VCaP (cell line): ENCODE measurements around the gene NIPBL.
"Not testable (repeated sequence)": the region's sequence is repeated elsewhere in the genome, so short reads cannot be mapped to it uniquely, and the experiment has no call there.

ENCODE experiments used
- H3K27ac ChIP-seq: fragments of 450-650 bp; 2 replicates; pipeline ENCODE4 v1.5.1; 2017
- TF ChIP-seq, protein P1 (sequence below): fragments of 450-650 bp; conservative IDR thresholded peaks from 2 replicates; pipeline ENCODE4 v1.5.1; 2017; ENCODE audit warnings: mild to moderate bottlenecking, moderate library complexity

Gene NIPBL

GRCh38 chr5:36900283-36900682 is 23.7 kb downstream of the NIPBL start:
- TF ChIP-seq, protein P1, sequence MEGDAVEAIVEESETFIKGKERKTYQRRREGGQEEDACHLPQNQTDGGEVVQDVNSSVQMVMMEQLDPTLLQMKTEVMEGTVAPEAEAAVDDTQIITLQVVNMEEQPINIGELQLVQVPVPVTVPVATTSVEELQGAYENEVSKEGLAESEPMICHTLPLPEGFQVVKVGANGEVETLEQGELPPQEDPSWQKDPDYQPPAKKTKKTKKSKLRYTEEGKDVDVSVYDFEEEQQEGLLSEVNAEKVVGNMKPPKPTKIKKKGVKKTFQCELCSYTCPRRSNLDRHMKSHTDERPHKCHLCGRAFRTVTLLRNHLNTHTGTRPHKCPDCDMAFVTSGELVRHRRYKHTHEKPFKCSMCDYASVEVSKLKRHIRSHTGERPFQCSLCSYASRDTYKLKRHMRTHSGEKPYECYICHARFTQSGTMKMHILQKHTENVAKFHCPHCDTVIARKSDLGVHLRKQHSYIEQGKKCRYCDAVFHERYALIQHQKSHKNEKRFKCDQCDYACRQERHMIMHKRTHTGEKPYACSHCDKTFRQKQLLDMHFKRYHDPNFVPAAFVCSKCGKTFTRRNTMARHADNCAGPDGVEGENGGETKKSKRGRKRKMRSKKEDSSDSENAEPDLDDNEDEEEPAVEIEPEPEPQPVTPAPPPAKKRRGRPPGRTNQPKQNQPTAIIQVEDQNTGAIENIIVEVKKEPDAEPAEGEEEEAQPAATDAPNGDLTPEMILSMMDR = no peak
- H3K27ac ChIP-seq = no peak overlapping the region

GRCh38 chr5:36901077-36901476 is 24.5 kb downstream of the NIPBL start:
- H3K27ac ChIP-seq = not testable (repeated sequence)

DNA sequence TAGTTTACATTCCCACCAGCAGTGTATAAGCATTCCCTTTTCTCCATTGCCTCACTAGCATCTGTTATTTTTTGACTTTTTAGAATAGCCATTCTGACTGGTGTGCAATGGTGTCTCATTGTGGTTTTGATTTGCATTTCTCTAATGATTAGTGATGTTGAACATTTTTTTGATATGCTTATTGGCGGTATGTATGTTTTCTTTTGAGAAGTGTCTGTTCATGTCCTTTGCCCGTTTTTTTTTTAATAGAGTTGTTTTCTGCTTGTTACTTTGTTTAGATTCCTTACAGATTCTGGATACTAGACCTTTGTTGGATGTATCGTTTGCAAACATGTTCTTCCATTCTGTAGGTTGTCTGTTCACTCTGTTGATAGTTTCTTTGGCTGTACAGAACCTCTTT is 25.3 kb downstream of the NIPBL start:
- TF ChIP-seq, protein P1 = no peak

DNA sequence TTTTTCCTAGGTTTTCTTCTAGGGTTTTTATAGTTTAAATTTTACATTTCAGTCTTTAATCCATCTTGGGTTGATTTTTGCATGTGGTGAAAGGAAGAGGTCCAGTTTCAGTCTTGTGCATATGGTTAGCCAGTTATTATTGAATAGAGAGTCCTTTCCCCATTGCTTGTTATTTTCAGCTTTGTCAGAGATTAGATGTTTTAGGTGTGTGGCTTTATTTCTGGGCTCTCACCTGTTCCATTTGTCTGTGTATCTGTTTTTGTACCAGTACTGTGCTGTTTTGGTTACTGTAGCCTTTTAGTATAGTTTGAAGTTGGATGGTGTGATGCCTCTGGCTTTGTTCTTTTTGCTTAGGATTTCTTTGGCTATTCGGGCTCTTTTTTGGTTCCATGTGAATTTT is 25.8 kb downstream of the NIPBL start:
- TF ChIP-seq, protein P1 = no peak
- no peak overlapping the region for H3K27ac ChIP-seq

More for the DNA sequence above, 25.3 kb downstream of the NIPBL start:
- H3K27ac ChIP-seq = no peak overlapping the region

DNA sequence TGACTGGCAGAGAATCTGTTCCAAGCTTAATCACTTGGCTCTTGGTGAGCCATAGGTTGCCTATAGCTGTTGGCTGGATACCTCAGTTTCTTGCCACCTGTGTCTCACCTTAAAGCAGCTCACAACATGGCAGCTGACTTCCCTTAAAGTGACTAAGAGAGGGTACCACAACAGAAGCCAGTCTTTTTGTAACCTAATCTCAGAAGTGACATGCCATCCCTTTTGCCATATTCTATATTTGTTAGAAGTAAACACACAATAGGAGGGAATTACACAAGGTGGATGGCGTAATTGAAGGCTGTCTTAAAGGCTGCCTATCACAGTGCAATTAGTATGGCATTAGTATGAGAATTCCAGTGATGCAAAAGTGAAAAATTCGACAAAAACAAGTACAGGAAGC is 28.1 kb downstream of the NIPBL start:
- H3K27ac ChIP-seq = no peak overlapping the region
- TF ChIP-seq, protein P1 = no peak

DNA sequence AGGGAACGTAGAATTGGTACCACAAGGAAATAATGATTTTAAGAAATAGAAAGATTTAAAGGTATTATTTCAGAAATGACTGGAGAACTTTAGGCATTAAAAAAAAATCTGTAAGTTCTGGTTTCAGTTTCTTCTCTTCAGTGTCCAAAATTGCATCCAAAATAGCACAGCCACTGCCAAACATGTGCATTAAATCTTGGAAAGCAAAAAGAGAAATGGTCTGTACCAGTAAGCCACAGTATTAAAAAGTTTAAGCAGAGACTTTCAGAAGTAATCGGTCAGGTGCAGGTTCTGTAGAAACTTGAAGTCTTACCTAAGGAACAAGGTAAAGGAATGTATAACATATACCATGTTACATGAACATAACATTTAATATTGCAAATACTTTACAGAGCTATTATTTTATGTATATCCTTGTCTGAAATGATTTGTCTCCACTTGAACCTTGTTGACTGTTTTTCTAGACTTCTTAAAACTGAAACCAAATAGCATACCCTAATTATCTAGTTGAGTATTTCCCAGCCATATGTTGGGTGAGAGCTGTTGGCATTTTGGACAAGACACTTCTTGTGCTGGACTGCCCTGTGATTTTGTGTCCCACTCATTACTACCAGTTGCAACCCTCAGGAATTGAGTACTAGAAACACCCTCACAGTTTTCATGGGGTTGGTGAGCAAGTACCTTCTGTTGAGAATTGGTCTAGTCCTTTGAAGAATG is 32.1 kb downstream of the NIPBL start:
- no peak overlapping the region for H3K27ac ChIP-seq
- TF ChIP-seq, protein P1 = no peak

DNA sequence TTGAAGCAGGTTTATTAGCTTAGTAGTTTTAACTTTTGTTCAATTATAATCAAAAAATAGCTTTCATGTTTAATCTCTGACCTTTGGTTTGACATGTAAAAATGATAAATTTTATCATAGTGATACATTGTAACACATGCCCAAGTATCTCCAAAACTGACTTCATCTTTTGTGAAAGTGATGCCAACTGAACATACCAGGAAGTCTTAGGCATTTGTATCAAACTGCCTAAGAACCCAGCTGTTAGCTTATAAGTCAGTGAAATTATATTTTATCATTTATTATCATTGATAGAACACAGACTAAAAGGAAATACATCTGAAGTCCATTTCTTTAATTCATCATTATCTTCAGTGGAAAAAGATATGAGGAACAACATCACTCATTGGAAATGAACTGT is 39.1 kb downstream of the NIPBL start:
- H3K27ac ChIP-seq = no peak overlapping the region
- TF ChIP-seq, protein P1 = no peak

DNA sequence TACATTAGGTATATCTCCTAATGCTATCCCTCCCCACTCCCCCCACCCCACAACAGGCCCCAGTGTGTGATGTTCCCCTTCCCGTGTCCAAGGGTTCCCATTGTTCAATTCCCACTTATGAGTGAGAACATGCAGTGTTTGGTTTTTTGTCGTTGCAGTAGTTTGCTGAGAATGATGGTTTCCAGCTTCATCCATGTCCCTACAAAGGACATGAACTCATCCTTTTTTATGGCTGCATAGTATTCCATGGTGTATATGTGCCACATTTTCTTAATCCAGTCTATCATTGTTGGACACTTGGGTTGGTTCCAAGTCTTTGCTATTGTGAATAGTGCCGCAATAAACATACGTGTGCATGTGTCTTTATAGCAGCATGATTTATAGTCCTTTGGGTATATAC is 40.0 kb downstream of the NIPBL start:
- not testable (repeated sequence) for H3K27ac ChIP-seq

GRCh38 chr5:36917358-36917757 is 40.8 kb downstream of the NIPBL start:
- H3K27ac ChIP-seq = not testable (repeated sequence)
